ENCODE data around the gene NTM. TPM values are rescaled to one million over a fixed set of nuclear protein-coding genes. Genes with fewer than 3 reads are reported as not detected.

NTM gene
- total RNA-seq, 1 experiment from 2014 or later, result 9.9 TPM

GRCh38 chr11:131811383-131811782 lies 441.0 kb downstream of the NTM start:
- no peak overlapping the region for H3K4me2 ChIP-seq (ENCODE audit: insufficient read depth, insufficient read length, low read length)
- H3K9me3 Mint-ChIP-seq, result no peaks in the 10 kb centered on the region
- H2BK12ac ChIP-seq (ENCODE audit: insufficient read length, low read depth, low read length), result no peak overlapping the region

More at GRCh38 chr11:131811383-131811782, 441.0 kb downstream of the NTM start:
- H3K27ac ChIP-seq (ENCODE audit: insufficient read length, low read depth, low read length), result no peak overlapping the region
- H2AFZ ChIP-seq (ENCODE audit: low read length), result no peak overlapping the region
- H3K23ac ChIP-seq (ENCODE audit: insufficient read length, low read depth, low read length), result no peak overlapping the region
- H3K79me2 ChIP-seq (ENCODE audit: insufficient read depth, low read length), result no peaks in the 10 kb centered on the region
- H4K8ac ChIP-seq (replicated peaks; ENCODE audit: insufficient read length, low read depth, low read length), result no peak overlapping the region
- H2BK20ac ChIP-seq (ENCODE audit: low read depth, low read length, poor library complexity, severe bottlenecking), result no peak overlapping the region
- peaks cover 2% of the 10 kb centered on the region; the same call in 1 of the 2 replicates for H3K27me3 Mint-ChIP-seq (ENCODE audit: low read depth)
- H3K56ac ChIP-seq (ENCODE audit: insufficient read length, low read depth, low read length), result no peak overlapping the region
- no peak overlapping the region for H3T11ph ChIP-seq (ENCODE audit: low read length)
- no peak overlapping the region for H3K9ac ChIP-seq (ENCODE audit: extremely low read depth, insufficient read length, low read length)
- no peak overlapping the region for H3K14ac ChIP-seq (ENCODE audit: insufficient read depth, low read length)
- no peak overlapping the region for H2AK5ac ChIP-seq (ENCODE audit: insufficient read length, low read length)
- H4K5ac ChIP-seq (ENCODE audit: insufficient read length, low read depth, low read length), result no peak overlapping the region
- H3K27me3 ChIP-seq (ENCODE audit: insufficient read depth, low read length), result no peaks in the 10 kb centered on the region
- H3K18ac ChIP-seq (ENCODE audit: insufficient read length, low read depth, low read length), result no peak overlapping the region
- no peaks in the 10 kb centered on the region for H3K36me3 Mint-ChIP-seq (ENCODE audit: insufficient read depth in 1 of 3, low read depth in 3 of 3)
- H3K4me1 Mint-ChIP-seq, result peaks cover 22 to 24% of the 10 kb centered on the region in 2 experiments
- no peak overlapping the region for H3K4me3 Mint-ChIP-seq
- no peaks in the 10 kb centered on the region for H3K79me1 ChIP-seq (ENCODE audit: insufficient read depth, low read depth, low read length, poor library complexity, severe bottlenecking)
- H2BK15ac ChIP-seq (ENCODE audit: low read depth, low read length), result no peak overlapping the region
- H2BK5ac ChIP-seq (ENCODE audit: insufficient read length, low read length), result no peak overlapping the region
- no peak overlapping the region for H2BK120ac ChIP-seq (ENCODE audit: low read depth, low read length, poor library complexity, severe bottlenecking)
- H4K20me1 ChIP-seq (ENCODE audit: control insufficient read depth, insufficient read depth, insufficient read length), result no peaks in the 10 kb centered on the region
- DNase-seq, result no peak
- H3K4me1 ChIP-seq (ENCODE audit: insufficient read depth, low read length), result peaks cover 4% of the 10 kb centered on the region; the same call in 1 of the 2 replicates
- H3K27ac Mint-ChIP-seq, result no peak overlapping the region
- no peak overlapping the region for H3K4ac ChIP-seq (ENCODE audit: low read depth, low read length)
- TF ChIP-seq CTCF (conservative IDR thresholded peaks at IDR 0.05), result no peak
- no peaks in the 10 kb centered on the region for H3K9me3 ChIP-seq (ENCODE audit: control insufficient read depth, low read depth, low read length)
- no peaks in the 10 kb centered on the region for H3K23me2 ChIP-seq (ENCODE audit: insufficient read length, low read depth, low read length, poor library complexity, severe bottlenecking)
- H4K91ac ChIP-seq (ENCODE audit: insufficient read length, low read depth, low read length), result no peak overlapping the region
- WGBS (ENCODE audit: extremely low coverage, insufficient read length, low lambda C conversion rate), result no CpG with 5 or more reads among the region's 3 CpGs
